SK-N-SH treated with all-trans-retinoic acid at 6 μM for 48 hours (cell line): ENCODE data around the gene PTPRH.
A peak's percentile ranks its signal among the peaks of the same experiment; 100 is the strongest.

Experiments
- ATAC-seq: fragments of 200-7000 bp; cut with Tn5 transposase; 3 replicates; pipeline ENCODE4 v1.9.1; 2020; ENCODE audit warnings: mild to moderate bottlenecking, moderate library complexity
- ARNTL ChIP-seq: fragments of 450-650 bp; formaldehyde crosslinking; IDR thresholded peaks from 2 replicates; pipeline ENCODE4 v1.5.0; 2020; ENCODE audit warnings: low read depth, mild to moderate bottlenecking, moderate library complexity, borderline replicate concordance
- BACH2 ChIP-seq: fragments of 250-450 bp; sonication (Bioruptor Pico); IDR thresholded peaks from 2 replicates; pipeline ENCODE4 v1.9.0; 2021; ENCODE audit warnings: mild to moderate bottlenecking, borderline replicate concordance
- CREB5 ChIP-seq: fragments of 250-450 bp; sonication (Bioruptor Pico); IDR thresholded peaks from 2 replicates; pipeline ENCODE4 v1.5.1; 2020; ENCODE audit warnings: low read depth, mild to moderate bottlenecking, moderate library complexity
- CSRNP3 ChIP-seq: fragments of 250-450 bp; sonication (Bioruptor Pico); IDR thresholded peaks from 2 replicates; pipeline ENCODE4 v1.5.1; 2021; ENCODE audit warnings: mild to moderate bottlenecking, moderate library complexity
- ESRRG ChIP-seq: fragments of 250-450 bp; sonication (Bioruptor Pico); IDR thresholded peaks from 2 replicates; pipeline ENCODE4 v1.6.1; 2021; ENCODE audit warnings: mild to moderate bottlenecking
- GLIS3 ChIP-seq: fragments of 250-450 bp; sonication (Bioruptor Pico); IDR thresholded peaks from 2 replicates; pipeline ENCODE4 v1.5.0; 2020; ENCODE audit warnings: mild to moderate bottlenecking, moderate library complexity
- ISL1 ChIP-seq: fragments of 250-450 bp; sonication (Bioruptor Pico); IDR thresholded peaks from 2 replicates; pipeline ENCODE4 v2.1.2; 2022; ENCODE audit warnings: mild to moderate bottlenecking, moderate library complexity
- OSR1 ChIP-seq: fragments of 250-450 bp; sonication (Bioruptor Pico); IDR thresholded peaks from 2 replicates; pipeline ENCODE4 v1.8.0; 2022; ENCODE audit warnings: moderate library complexity, mild to moderate bottlenecking, inconsistent platforms
- POU6F1 ChIP-seq: fragments of 250-450 bp; sonication (Bioruptor Pico); IDR thresholded peaks from 2 replicates; pipeline ENCODE4 v1.8.0; 2021; ENCODE audit warnings: low read depth, mild to moderate bottlenecking, moderate library complexity, borderline replicate concordance
- PPARA ChIP-seq: fragments of 250-450 bp; sonication (Bioruptor Pico); IDR thresholded peaks from 2 replicates; pipeline ENCODE4 v1.5.0; 2020; ENCODE audit warnings: mild to moderate bottlenecking, borderline replicate concordance
- RARB ChIP-seq: fragments of 250-450 bp; sonication (Bioruptor Pico); IDR thresholded peaks from 2 replicates; pipeline ENCODE4 v1.8.0; 2021; ENCODE audit warnings: mild to moderate bottlenecking, moderate library complexity
- SNAI2 ChIP-seq: fragments of 250-450 bp; sonication (Bioruptor Pico); IDR thresholded peaks from 2 replicates; pipeline ENCODE4 v1.5.0; 2020; ENCODE audit warnings: mild to moderate bottlenecking, moderate library complexity
- TCF4 ChIP-seq: fragments of 250-450 bp; sonication (Bioruptor Pico); IDR thresholded peaks from 2 replicates; pipeline ENCODE4 v1.8.0; 2021; ENCODE audit warnings: mild to moderate bottlenecking, moderate library complexity, borderline replicate concordance
- TOX ChIP-seq: fragments of 250-450 bp; sonication (Bioruptor Pico); IDR thresholded peaks from 2 replicates; pipeline ENCODE4 v1.8.0; 2021; ENCODE audit warnings: mild to moderate bottlenecking, moderate library complexity, borderline replicate concordance
- TSHZ2 ChIP-seq: fragments of 250-450 bp; sonication (Bioruptor Pico); IDR thresholded peaks from 2 replicates; pipeline ENCODE4 v1.5.0; 2020; ENCODE audit warnings: mild to moderate bottlenecking, moderate library complexity
- ZC3H10 ChIP-seq: fragments of 250-450 bp; sonication (Bioruptor Pico); IDR thresholded peaks from 2 replicates; pipeline ENCODE4 v1.5.1; 2021; ENCODE audit warnings: mild to moderate bottlenecking, moderate library complexity
- ZFP3 ChIP-seq: fragments of 250-450 bp; sonication (Bioruptor Pico); IDR thresholded peaks from 2 replicates; pipeline ENCODE4 v1.5.0; 2020; ENCODE audit warnings: mild to moderate bottlenecking, moderate library complexity
- ZFP30 ChIP-seq: fragments of 450-650 bp; formaldehyde crosslinking; IDR thresholded peaks from 2 replicates; pipeline ENCODE4 v1.5.0; 2022; ENCODE audit warnings: mild to moderate bottlenecking, moderate library complexity
- ZNF70 ChIP-seq: fragments of 450-650 bp; formaldehyde crosslinking; IDR thresholded peaks from 2 replicates; pipeline ENCODE4 v1.5.0; 2020; ENCODE audit warnings: mild to moderate bottlenecking, moderate library complexity
- ZNF8 ChIP-seq: fragments of 450-650 bp; formaldehyde crosslinking; IDR thresholded peaks from 2 replicates; pipeline ENCODE4 v1.5.0; 2020; ENCODE audit warnings: mild to moderate bottlenecking, moderate library complexity

PTPRH gene

GRCh38 chr19:55208880-55209692 lies at the start of gene PTPRH:
PTPRH (minus strand) TSS chr19:55209501; CDS start chr19:55209433, 68 bp downstream.
- ATAC-seq: no peak
- TF ChIP-seq ZNF8 (CRISPR knock-in tag): no peak
- TF ChIP-seq SNAI2 (CRISPR knock-in tag): no peak
- no peak for TF ChIP-seq TOX
- no peak for TF ChIP-seq ISL1 (CRISPR knock-in tag)
- TF ChIP-seq ZFP30: no peak
- no peak for TF ChIP-seq TCF4
- no peak for TF ChIP-seq CREB5 (CRISPR knock-in tag)

- TF ChIP-seq OSR1 (no peak), CREB5 (CRISPR knock-in tag) (no peak), BACH2 (no peak), ZNF70 (CRISPR knock-in tag) (no peak), ISL1 (CRISPR knock-in tag) (no peak), PPARA (CRISPR knock-in tag) (no peak), ZNF8 (CRISPR knock-in tag) (no peak), ARNTL (CRISPR knock-in tag) (no peak), SNAI2 (CRISPR knock-in tag) (no peak), TCF4 (no peak), ZC3H10 (CRISPR knock-in tag) (no peak), TSHZ2 (no peak), POU6F1 (CRISPR knock-in tag) (no peak), TOX (no peak), CSRNP3 (CRISPR knock-in tag) (no peak), ZFP30 (no peak), ESRRG (CRISPR knock-in tag) (no peak), RARB (CRISPR knock-in tag) (no peak), ZFP3 (CRISPR knock-in tag) (no peak)
- peak; percentile 27 for ATAC-seq
Observed at GRCh38 chr19:55258476-55258827, 49.2 kb upstream of the PTPRH start.

- TF ChIP-seq ZFP30 (no peak), TOX (no peak), CREB5 (CRISPR knock-in tag) (no peak), PPARA (CRISPR knock-in tag) (no peak), GLIS3 (CRISPR knock-in tag) (no peak), TSHZ2 (no peak), RARB (CRISPR knock-in tag) (no peak)
Observed at GRCh38 chr19:55257461-55258420, 48.4 kb upstream of the PTPRH start.

More at GRCh38 chr19:55257461-55258420, 48.4 kb upstream of the PTPRH start:
- no peak for ATAC-seq
